Brain microvascular endothelial cell (primary cell): ENCODE measurements around the gene DYNC1H1.
"Not testable (repeated sequence)": the region's sequence is repeated elsewhere in the genome, so short reads cannot be mapped to it uniquely, and the experiment has no call there.

ENCODE experiments used
- DNase-seq: peaks from one replicate; pipeline ENCODE4 v3.0.0-alpha.2; 2020
- H3K27ac ChIP-seq: fragments of 250-450 bp; sonication (Bioruptor Pico); 2 replicates; pipeline ENCODE4 v1.5.1; 2020; ENCODE audit warnings: mild to moderate bottlenecking, moderate library complexity
- H3K27me3 ChIP-seq: fragments of 250-450 bp; sonication (Bioruptor Pico); replicated peaks from 2 replicates; pipeline ENCODE4 v1.5.1; 2020; ENCODE audit warnings: mild to moderate bottlenecking
- H3K36me3 ChIP-seq: fragments of 250-450 bp; sonication (Bioruptor Pico); replicated peaks from 2 replicates; pipeline ENCODE4 v1.5.1; 2020; ENCODE audit warnings: mild to moderate bottlenecking
- H3K4me3 ChIP-seq: 2 replicates; pipeline ENCODE4 v1.5.1; 2011; ENCODE audit warnings: low read depth, mild to moderate bottlenecking, control low read depth, low read length, moderate library complexity
- in situ Hi-C: cut with HindIII; loops from 2 replicates; pipeline ENCODE4 v1.10.0; 2017; ENCODE audit warnings: low sequenced_read_pairs, low pct_ligation_motif_present
- TF ChIP-seq, protein P1 (sequence below): IDR thresholded peaks from 2 replicates; pipeline ENCODE4 v1.5.1; 2011; ENCODE audit warnings: low read depth, mild to moderate bottlenecking, moderate library complexity, low read length, control low read depth, inconsistent platforms; ENCODE audit errors: missing control alignments

The DYNC1H1 gene

DNA sequence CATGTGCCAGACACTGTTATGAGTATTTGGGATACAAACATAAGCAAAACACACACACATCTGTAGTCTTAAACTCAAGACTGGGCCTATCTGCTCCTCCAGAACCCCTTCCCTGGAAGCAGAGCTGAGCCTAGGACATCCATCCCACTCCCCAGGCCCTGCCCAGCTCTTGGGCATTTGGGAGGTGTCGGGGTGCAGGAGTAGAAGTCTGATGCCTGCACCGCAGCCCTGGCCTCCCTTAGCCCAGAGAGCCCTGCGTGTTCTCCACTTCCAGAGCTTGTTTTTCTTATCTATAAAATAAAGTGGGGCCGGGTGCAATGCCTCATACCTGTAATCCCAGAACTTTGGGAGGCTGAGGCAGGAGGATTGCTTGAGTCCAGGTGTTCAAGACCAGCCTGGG is 110.8 kb downstream of the DYNC1H1 start:
- Histone ChIP-seq H3K27me3 (no peaks in the 10 kb centered on the region), H3K27ac (no peak overlapping the region), H3K36me3 (peaks cover 16% of the 10 kb centered on the region), H3K4me3 (no peak overlapping the region)
- in situ Hi-C loops = no loop called here
- TF ChIP-seq, protein P1, sequence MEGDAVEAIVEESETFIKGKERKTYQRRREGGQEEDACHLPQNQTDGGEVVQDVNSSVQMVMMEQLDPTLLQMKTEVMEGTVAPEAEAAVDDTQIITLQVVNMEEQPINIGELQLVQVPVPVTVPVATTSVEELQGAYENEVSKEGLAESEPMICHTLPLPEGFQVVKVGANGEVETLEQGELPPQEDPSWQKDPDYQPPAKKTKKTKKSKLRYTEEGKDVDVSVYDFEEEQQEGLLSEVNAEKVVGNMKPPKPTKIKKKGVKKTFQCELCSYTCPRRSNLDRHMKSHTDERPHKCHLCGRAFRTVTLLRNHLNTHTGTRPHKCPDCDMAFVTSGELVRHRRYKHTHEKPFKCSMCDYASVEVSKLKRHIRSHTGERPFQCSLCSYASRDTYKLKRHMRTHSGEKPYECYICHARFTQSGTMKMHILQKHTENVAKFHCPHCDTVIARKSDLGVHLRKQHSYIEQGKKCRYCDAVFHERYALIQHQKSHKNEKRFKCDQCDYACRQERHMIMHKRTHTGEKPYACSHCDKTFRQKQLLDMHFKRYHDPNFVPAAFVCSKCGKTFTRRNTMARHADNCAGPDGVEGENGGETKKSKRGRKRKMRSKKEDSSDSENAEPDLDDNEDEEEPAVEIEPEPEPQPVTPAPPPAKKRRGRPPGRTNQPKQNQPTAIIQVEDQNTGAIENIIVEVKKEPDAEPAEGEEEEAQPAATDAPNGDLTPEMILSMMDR = no peak
- DNase-seq = no peak

DNA sequence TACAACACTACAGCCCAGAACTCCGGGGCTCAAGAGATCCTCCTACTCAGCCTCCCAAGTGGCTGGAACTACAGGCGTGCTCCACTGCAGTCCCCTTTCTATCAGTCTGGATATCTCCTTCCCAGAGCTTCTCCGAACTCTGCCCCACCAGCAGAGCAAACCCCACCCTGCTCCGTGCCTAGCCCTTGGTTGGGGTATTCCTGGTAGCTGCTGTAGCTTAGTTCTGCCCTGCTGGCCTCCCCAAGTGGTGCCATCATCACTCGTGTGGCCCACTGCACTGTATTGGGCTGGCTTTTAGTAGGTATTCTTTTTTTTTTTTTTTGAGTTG is 113.0 kb downstream of the DYNC1H1 start:
- in situ Hi-C loops = no loop called here
- Histone ChIP-seq H3K27me3 (no peaks in the 10 kb centered on the region), H3K36me3 (peaks cover 37% of the 10 kb centered on the region), H3K4me3 (no peak overlapping the region), H3K27ac (no peak overlapping the region)
- no peak for DNase-seq
- TF ChIP-seq, protein P1 = no peak

DNA sequence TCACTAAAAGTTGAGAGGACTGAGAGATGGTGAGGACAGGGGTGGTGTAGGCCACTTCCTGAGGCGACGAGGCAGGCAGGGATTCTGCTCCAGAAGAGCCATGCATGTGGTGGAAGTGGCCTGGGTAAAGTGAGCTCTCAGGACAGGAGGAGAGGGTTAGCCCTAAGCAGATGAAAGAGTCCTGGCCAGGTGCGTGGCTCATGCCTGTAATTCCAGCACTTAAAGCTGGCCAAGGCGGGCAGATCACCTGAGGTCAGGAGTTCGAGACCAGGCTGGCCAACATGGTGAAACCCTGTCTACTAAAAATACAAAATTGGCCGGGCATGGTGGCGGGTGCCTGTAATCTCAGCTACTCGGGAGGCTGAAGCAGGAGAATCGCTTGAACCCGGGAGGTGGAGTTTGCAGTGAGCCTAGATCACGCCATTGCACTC is 114.0 kb downstream of the DYNC1H1 start:
- H3K27me3 ChIP-seq, DNase-seq, H3K27ac ChIP-seq, in situ Hi-C loops, H3K4me3 ChIP-seq: not testable (repeated sequence)
- H3K36me3 ChIP-seq = peaks cover 47% of the 10 kb centered on the region

DNA sequence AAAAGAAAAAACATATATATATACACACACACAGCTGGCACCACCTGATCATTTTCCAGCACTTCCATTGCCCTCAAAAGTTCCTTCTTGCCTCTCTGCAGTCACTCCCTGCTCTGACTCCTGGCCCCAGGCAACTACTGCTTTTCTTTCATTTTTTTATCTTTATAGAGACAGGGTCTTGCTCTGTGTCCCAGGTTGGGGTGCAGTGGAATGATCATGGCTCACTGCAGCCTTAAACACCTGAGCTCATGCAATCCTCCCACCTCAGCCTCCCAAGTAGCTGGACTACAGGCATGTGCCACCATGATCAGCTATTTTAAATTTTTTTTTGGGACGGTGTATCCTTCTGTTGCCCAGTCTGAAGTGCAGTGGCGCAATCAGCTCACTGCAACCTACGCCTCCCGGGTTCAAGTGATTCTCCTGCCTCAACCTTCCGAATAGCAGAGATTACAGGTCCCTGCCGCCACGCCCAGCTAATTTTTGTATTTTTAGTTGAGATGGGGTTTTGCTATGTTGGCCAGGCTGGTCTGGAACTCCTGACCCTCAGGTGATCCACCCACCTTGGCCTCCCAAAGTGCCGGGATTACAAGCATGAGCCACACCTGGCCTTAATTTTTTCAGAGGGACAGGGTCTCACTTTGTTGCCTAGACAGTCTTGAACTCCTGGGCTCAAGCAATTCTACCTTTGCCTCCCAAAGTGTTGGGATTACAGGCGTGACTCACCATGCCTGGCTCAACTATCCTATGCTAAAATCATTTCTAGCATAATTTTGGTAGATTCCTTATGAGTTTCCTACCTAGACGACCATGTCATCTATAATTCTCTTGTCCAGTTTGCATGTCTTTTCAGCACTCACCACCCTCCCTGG is 114.7 kb downstream of the DYNC1H1 start:
- no peaks in the 10 kb centered on the region for H3K27me3 ChIP-seq
- TF ChIP-seq, protein P1 = no peak
- H3K4me3 ChIP-seq = no peak overlapping the region
- H3K27ac ChIP-seq = no peak overlapping the region
- in situ Hi-C loops = no loop called here
- H3K36me3 ChIP-seq = peaks cover 53% of the 10 kb centered on the region
- no peak for DNase-seq

DNA sequence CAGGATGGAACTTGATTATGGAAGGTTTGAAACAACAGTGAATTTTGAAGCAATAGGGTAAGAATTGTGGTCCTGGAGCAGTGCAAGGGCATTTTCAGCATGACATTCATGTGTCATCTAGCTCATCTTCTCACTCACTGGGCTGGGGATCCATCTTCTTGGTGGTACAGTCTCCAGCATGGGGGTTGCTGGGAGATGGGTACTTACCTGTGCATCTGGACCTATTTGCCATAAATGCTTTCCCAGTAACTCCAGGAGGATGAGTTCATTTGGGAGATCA is 115.3 kb downstream of the DYNC1H1 start:
- Histone ChIP-seq H3K27me3 (no peaks in the 10 kb centered on the region), H3K27ac (no peak overlapping the region), H3K4me3 (no peak overlapping the region), H3K36me3 (peaks cover 59% of the 10 kb centered on the region)
- no peak for DNase-seq
- in situ Hi-C loops = no loop called here
- TF ChIP-seq, protein P1 = no peak

DNA sequence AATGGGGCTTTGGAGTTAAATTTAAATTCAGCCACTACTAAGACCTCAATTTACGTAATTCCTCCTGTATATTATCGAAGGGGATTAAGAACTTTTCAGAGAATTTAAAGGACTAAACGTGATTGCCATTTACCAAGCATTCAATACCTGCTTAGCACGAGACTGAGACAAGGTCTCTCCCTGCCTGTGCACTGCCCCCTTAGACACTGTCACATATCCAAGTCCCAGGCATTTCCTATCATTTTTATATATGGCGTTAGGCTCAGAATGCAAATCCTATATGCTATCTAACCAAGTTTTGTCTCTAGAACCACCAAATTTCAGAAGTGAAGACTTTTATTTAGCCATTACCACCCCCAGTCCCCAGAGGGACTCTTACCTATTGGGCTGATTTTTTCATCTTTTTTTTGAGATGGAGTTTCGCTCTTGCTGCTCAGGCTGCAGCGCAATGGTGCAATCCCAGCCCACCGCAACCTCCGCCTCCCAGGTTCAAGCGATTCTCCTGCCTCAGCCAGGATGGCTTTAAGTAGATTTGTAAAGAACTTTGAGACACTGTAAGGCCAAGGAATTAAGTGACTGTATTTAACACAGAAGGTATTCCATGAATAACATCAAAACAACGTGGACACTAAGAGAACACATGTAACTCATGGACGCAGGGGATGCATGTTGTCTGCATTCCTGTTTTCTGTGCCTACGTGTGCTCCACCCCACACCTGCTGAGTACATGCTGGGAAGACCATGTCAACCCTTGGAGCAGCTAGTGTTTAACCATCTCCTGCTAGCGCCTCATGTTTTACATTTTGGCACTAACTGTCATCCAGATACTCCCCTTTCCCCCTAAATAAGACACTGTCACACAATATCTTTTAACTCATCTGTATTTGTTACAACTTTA is 116.1 kb downstream of the DYNC1H1 start:
- DNase-seq = no peak
- TF ChIP-seq, protein P1 = no peak
- no peak overlapping the region for H3K27ac ChIP-seq
- no peaks in the 10 kb centered on the region for H3K27me3 ChIP-seq
- H3K4me3 ChIP-seq = no peak overlapping the region
- peaks cover 67% of the 10 kb centered on the region for H3K36me3 ChIP-seq
- in situ Hi-C loops = no loop called here
